Transverse colon (tissue), 4 donors: ENCODE results near the gene SUCO. TPM values are rescaled to one million over a fixed set of nuclear protein-coding genes. Genes with fewer than 3 reads are reported as not detected.

Experiments
- DNase-seq: peaks from one replicate; pipeline ENCODE4 v3.0.0-alpha.2; 2019
- H3K27ac ChIP-seq, 4 donors: fragments of 200-600 bp; sonication (generic); 2 replicates each; pipeline ENCODE4 v1.5.1; 2016 to 2018; ENCODE audit warnings: inconsistent platforms in 4 of 4
- H3K27me3 ChIP-seq: fragments of 200-600 bp; sonication (generic); 2 replicates; pipeline ENCODE4 v1.5.1; 2017; ENCODE audit warnings: inconsistent platforms
- H3K36me3 ChIP-seq, 4 donors: fragments of 200-600 bp; sonication (generic); 2 replicates each; pipeline ENCODE4 v1.5.1; 2017 to 2019; ENCODE audit warnings: inconsistent platforms in 4 of 4
- H3K4me1 ChIP-seq, 4 donors: fragments of 200-600 bp; sonication (generic); 2 replicates each; pipeline ENCODE4 v1.5.1; 2017 to 2020; ENCODE audit warnings: inconsistent platforms in 4 of 4
- H3K4me3 ChIP-seq, 4 donors: fragments of 200-600 bp; sonication (generic); 1 replicate in 1 of 4; 2 replicates in 3 of 4; pipeline versions ENCODE4 v1.5.1 to v1.6.1; 2017 to 2019; ENCODE audit warnings: inconsistent platforms in 4 of 4
- H3K9me3 ChIP-seq, 2 donors: fragments of 200-600 bp; sonication (generic); 2 replicates each; pipeline ENCODE4 v1.5.1; 2017 to 2019; ENCODE audit warnings: inconsistent platforms in 2 of 2
- CTCF ChIP-seq, 5 experiments: fragments of 200-600 bp in 3 of 5; fragments of 450-650 bp in 2 of 5; sonication (generic) in 3 of 5; IDR thresholded peaks; 1 replicate in 2 of 5; 2 replicates in 3 of 5; pipeline ENCODE4 v1.5.1; 2016 to 2017; ENCODE audit warnings: antibody characterized with exemption in 5 of 5, inconsistent platforms in 3 of 5, mild to moderate bottlenecking in 2 of 5, moderate library complexity in 1 of 5
- EP300 ChIP-seq: sonication (generic); formaldehyde crosslinking; IDR thresholded peaks from one replicate; pipeline ENCODE4 v1.6.1; 2017; ENCODE audit warnings: antibody characterized with exemption, low read depth
- POLR2A ChIP-seq: fragments of 450-650 bp; IDR thresholded peaks from one replicate; pipeline ENCODE4 v1.6.1; 2016; ENCODE audit warnings: antibody characterized with exemption, mild to moderate bottlenecking, moderate library complexity
- POLR2AphosphoS5 ChIP-seq, 3 donors: sonication (generic); formaldehyde crosslinking; IDR thresholded peaks; one replicate each; pipeline ENCODE4 v1.6.1; 2016; ENCODE audit warnings: antibody characterized with exemption in 3 of 3
- WGBS, 2 donors: methylation state at CpG; one replicate each; pipeline ENCODE4 v1.1.5; 2018; ENCODE audit warnings: low coverage in 1 of 2; 5-methylcytosine and 5-hydroxymethylcytosine counted together
- in situ Hi-C, 4 donors: fragments of 200-750 bp; cut with MboI; loops; one replicate each; pipeline versions ENCODE4 v1.15.0 to v1.15.1; 2017; ENCODE audit warnings: low sequenced_read_pairs in 3 of 4, low pct_ligation_motif_present in 1 of 4, low pct_unique_long_range_greater_than_20kb in 1 of 4
- intact Hi-C: fragments of 100-400 bp; cut with DNase I; formaldehyde crosslinking; loops from one replicate; pipeline ENCODE4 v1.15.1; 2023; ENCODE audit warnings: low total_unique reads
- total RNA-seq, 4 donors: library from RNA; depleted of rRNA; stranded (reverse); fragments of >200 nt; gene quantifications; one replicate each; pipeline ENCODE4 v1.1.0, GENCODE V29; 2016

Gene SUCO
- total RNA-seq, 4 donors from 2014 or later: 10.1 to 48.4 (median 21.6) TPM

DNA sequence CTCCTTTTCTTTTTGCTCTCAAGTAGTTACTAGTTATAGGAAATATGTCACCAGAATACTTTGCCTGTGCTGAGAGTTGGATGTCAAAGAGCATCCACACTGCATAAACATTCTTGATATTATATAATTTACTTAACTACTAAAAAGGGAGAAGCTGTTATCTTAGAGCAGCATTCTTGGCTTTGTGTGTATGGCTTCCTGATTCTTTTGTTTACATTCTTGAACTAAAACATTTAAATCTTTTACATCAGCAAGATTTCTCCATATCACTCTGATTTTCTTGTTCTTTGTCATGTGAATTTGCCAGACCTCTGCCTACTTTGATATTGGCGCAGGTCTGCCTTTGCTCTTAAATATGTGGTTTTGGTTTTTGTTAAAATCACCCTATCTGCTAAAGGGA is 48.8 kb downstream of the SUCO start:
- Histone ChIP-seq H3K9me3 (no peaks in the 10 kb centered on the region), H3K27me3 (no peaks in the 10 kb centered on the region), H3K27ac (no peak overlapping the region), H3K36me3 (peaks cover 0 to 23% (median 6%) of the 10 kb centered on the region in 4 donors), H3K4me3 (no peak overlapping the region), H3K4me1 (peaks cover 0 to 16% (median 2%) of the 10 kb centered on the region in 4 donors)
- in situ Hi-C loops (no loop called here), intact Hi-C loops (no loop called here)
- no peak for TF ChIP-seq POLR2A
- TF ChIP-seq EP300: no peak
- no peak for TF ChIP-seq CTCF (IDR thresholded peaks at IDR 0.05)
- TF ChIP-seq POLR2AphosphoS5 (IDR thresholded peaks at IDR 0.05): no peak
- no peak for DNase-seq
- 88 to 100% methylated on average over 1 of the region's 1 CpG for WGBS, 2 donors

DNA sequence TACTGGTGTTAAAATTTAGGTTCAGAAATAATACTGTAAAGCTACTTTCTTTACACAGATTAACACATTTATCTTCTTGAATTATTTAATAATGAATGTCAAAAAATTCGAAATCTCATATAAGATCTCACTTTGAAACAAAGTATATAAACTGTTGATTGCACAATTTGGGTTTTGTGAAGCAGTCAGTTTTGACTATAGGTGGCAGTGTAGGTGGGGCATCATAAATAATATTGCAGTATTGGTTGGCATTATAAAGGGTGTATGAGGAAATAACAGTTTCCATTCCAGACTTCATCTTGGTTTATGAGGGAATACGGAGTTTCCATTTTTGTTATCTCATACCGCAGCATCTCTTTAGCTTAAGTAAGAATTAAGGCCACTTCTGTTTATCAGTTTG is 49.9 kb downstream of the SUCO start:
- H3K27ac ChIP-seq: no peak overlapping the region
- H3K4me3 ChIP-seq: no peak overlapping the region
- in situ Hi-C loops: no loop called here
- H3K4me1 ChIP-seq: peaks cover 0 to 16% (median 2%) of the 10 kb centered on the region in 4 donors
- no peak for DNase-seq
- WGBS, 2 donors: 88% methylated on average over 3 of the region's 3 CpGs
- H3K36me3 ChIP-seq: peaks cover 0 to 23% (median 6%) of the 10 kb centered on the region in 4 donors
- H3K27me3 ChIP-seq: no peaks in the 10 kb centered on the region
- TF ChIP-seq POLR2A (no peak), CTCF (IDR thresholded peaks at IDR 0.05) (no peak), POLR2AphosphoS5 (IDR thresholded peaks at IDR 0.05) (no peak), EP300 (no peak)
- no peaks in the 10 kb centered on the region for H3K9me3 ChIP-seq
- intact Hi-C loops: no loop called here

DNA sequence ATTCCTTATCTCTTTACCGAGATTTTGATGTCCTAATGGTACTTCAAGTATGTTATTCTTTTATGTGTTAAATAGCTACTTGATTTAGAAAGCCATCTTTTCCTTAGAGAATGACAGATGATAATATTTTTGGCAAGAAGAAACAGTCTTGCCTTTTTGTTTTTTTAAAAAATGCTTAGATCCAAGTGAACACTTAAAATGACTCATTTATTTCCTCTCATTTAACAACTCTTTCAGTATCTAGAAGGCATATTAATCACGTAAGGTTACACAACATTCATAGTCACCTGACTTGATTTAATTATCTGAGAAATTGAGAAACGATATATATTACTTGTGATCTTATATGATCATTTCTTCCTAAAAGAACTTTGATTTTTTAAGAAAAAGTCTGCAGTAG is 52.4 kb downstream of the SUCO start:
- Histone ChIP-seq H3K36me3 (peaks cover 0 to 18% (median under 1%) of the 10 kb centered on the region in 4 donors), H3K27me3 (no peaks in the 10 kb centered on the region), H3K27ac (no peak overlapping the region), H3K9me3 (no peaks in the 10 kb centered on the region), H3K4me1 (peaks cover 0 to 16% (median 2%) of the 10 kb centered on the region in 4 donors), H3K4me3 (no peak overlapping the region)
- 68 to 75% methylated on average over 3 of the region's 3 CpGs for WGBS, 2 donors
- in situ Hi-C loops: no loop called here
- TF ChIP-seq POLR2A: no peak
- TF ChIP-seq EP300: no peak
- TF ChIP-seq POLR2AphosphoS5 (IDR thresholded peaks at IDR 0.05): no peak
- no peak for TF ChIP-seq CTCF (IDR thresholded peaks at IDR 0.05)
- DNase-seq: no peak
- intact Hi-C loops: no loop called here

DNA sequence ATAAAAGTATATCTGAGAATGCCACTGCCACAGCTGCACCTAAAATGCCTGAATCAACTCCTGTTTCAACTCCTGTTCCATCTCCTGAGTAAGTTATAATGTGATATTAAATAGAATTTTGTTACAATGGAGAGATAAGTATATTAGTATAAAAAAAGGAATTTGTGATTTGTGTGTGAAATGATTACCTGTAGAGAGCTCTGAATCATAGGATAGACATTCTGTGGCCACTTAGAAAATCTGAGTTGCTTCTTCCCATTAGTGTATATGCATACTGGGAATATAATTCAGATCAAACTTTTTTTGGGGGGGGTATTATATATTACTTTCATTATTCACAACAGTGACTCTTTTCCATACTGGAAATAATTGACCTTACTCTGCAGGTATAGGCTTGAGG is 52.9 kb downstream of the SUCO start:
- Histone ChIP-seq H3K9me3 (no peaks in the 10 kb centered on the region), H3K36me3 (peaks cover 0 to 20% (median 3%) of the 10 kb centered on the region in 4 donors), H3K4me3 (no peak overlapping the region), H3K4me1 (peaks cover 0 to 16% (median 2%) of the 10 kb centered on the region in 4 donors), H3K27ac (no peak overlapping the region), H3K27me3 (no peaks in the 10 kb centered on the region)
- TF ChIP-seq POLR2A (no peak), EP300 (no peak), POLR2AphosphoS5 (IDR thresholded peaks at IDR 0.05) (no peak), CTCF (IDR thresholded peaks at IDR 0.05) (no peak)
- intact Hi-C loops: no loop called here
- DNase-seq: no peak
- in situ Hi-C loops: no loop called here
